H54 (cell line): Measurements from ENCODE around the gene MINK1.

Source experiments
- DNase-seq: peaks from one replicate; pipeline ENCODE4 v3.0.0; 2011; ENCODE audit warnings: low spot score, mixed read lengths; ENCODE audit not compliant: insufficient read length
- FAIRE-seq: peaks from 3 replicates; lab custom pipeline; 2011; peaks lifted over from hg19 to GRCh38; lab: Jason Lieb, UNC
- POLR2A ChIP-seq: IDR thresholded peaks from 2 replicates; pipeline ENCODE4 v1.6.1; 2011; ENCODE audit warnings: low read depth, mild to moderate bottlenecking, low read length

The MINK1 gene

GRCh38 chr17:4833178-4833940 is at the start of gene MINK1:
Gene MINK1 (plus strand): TSS chr17:4833340. CDS start chr17:4833584, 244 bp downstream.
- TF ChIP-seq POLR2A: peak; percentile 69
- DNase-seq: peak; percentile 98
- FAIRE-seq: no peak

- DNase-seq (no peak), FAIRE-seq (no peak)
- TF ChIP-seq POLR2A: no peak
These were observed 47.6 kb upstream of the MINK1 start for GRCh38 chr17:4785311-4786105.

GRCh38 chr17:4786106-4786511 is 47.0 kb upstream of the MINK1 start, which contains the start of gene VMO1:
Gene VMO1 (minus strand): TSS chr17:4786364. CDS start chr17:4786352, 12 bp downstream.
- no peak for TF ChIP-seq POLR2A
- no peak for FAIRE-seq
- DNase-seq: no peak

- no peak for FAIRE-seq
- DNase-seq: no peak
- TF ChIP-seq POLR2A: no peak
These were observed 46.6 kb upstream of the MINK1 start for GRCh38 chr17:4786516-4786915.

- DNase-seq (no peak), FAIRE-seq (no peak)
- TF ChIP-seq POLR2A: no peak
These were observed 44.9 kb upstream of the MINK1 start for GRCh38 chr17:4788159-4788806.

- FAIRE-seq: no peak
- DNase-seq: no peak
- no peak for TF ChIP-seq POLR2A
These were observed 44.1 kb upstream of the MINK1 start, which contains the start of gene GLTPD2 for GRCh38 chr17:4788807-4789700. Gene GLTPD2 (plus strand): TSS chr17:4788964. CDS start chr17:4789012, 48 bp downstream.

- DNase-seq: no peak
- no peak for FAIRE-seq
- TF ChIP-seq POLR2A: no peak
These were observed 43.5 kb upstream of the MINK1 start for GRCh38 chr17:4789701-4789950.

- peak; percentile 83 for TF ChIP-seq POLR2A
- FAIRE-seq (no peak), DNase-seq (peak; percentile 88)
These were observed 43.0 kb upstream of the MINK1 start for GRCh38 chr17:4789951-4790704.

GRCh38 chr17:4790705-4791088 is 42.4 kb upstream of the MINK1 start:
- DNase-seq: no peak
- TF ChIP-seq POLR2A: no peak
- FAIRE-seq: no peak

- DNase-seq (no peak), FAIRE-seq (no peak)
- TF ChIP-seq POLR2A: no peak
These were observed 38.0 kb upstream of the MINK1 start for GRCh38 chr17:4795168-4795567.

GRCh38 chr17:4796552-4796920 is 36.6 kb upstream of the MINK1 start:
- peak; percentile 53 for DNase-seq
- no peak for TF ChIP-seq POLR2A
- FAIRE-seq: no peak

- no peak for TF ChIP-seq POLR2A
- DNase-seq (no peak), FAIRE-seq (no peak)
These were observed 32.5 kb upstream of the MINK1 start for GRCh38 chr17:4800462-4801196.
